Ovary (tissue), 9 donors: ENCODE results near the gene PDK4. TPM values are rescaled to one million over a fixed set of nuclear protein-coding genes. Genes with fewer than 3 reads are reported as not detected.
"Not testable (repeated sequence)": the region's sequence is repeated elsewhere in the genome, so short reads cannot be mapped to it uniquely, and the experiment has no call there.

Experiments used
- DNase-seq, 5 donors: peaks; one replicate each; pipeline ENCODE4 v3.0.0-alpha.2; 2019 to 2020
- H3K27ac ChIP-seq, 2 donors: fragments of 200-600 bp; one replicate each; pipeline versions ENCODE4 v1.5.1 to v1.8.0; 2019 to 2022
- H3K27me3 ChIP-seq: fragments of 200-600 bp; one replicate; pipeline ENCODE4 v1.8.0; 2022
- H3K36me3 ChIP-seq: fragments of 200-600 bp; sonication (generic); one replicate; pipeline ENCODE4 v1.5.1; 2019
- H3K4me1 ChIP-seq: one replicate; pipeline ENCODE4 v1.8.1; 2013; ENCODE audit warnings: mild to moderate bottlenecking, moderate library complexity; ENCODE audit not compliant: insufficient read depth
- H3K4me3 ChIP-seq: fragments of 200-600 bp; sonication (generic); one replicate; pipeline ENCODE4 v1.5.1; 2017
- H3K9me3 ChIP-seq, 2 donors: fragments of 200-600 bp in 1 of 2; sonication (generic) in 1 of 2; one replicate each; pipeline versions ENCODE4 v1.5.1 to v1.8.1; 2013 to 2019; ENCODE audit warnings: mild to moderate bottlenecking in 1 of 2, moderate library complexity in 1 of 2
- CTCF ChIP-seq, 3 donors: fragments of 450-650 bp in 2 of 3; fragments of 200-600 bp in 1 of 3; IDR thresholded peaks; one replicate each; pipeline versions ENCODE4 v1.5.1 to v1.8.0; 2016 to 2022; ENCODE audit warnings: antibody characterized with exemption in 3 of 3, mild to moderate bottlenecking in 1 of 3
- EP300 ChIP-seq: sonication (generic); formaldehyde crosslinking; IDR thresholded peaks from one replicate; pipeline ENCODE4 v1.6.1; 2017; ENCODE audit warnings: antibody characterized with exemption
- POLR2A ChIP-seq: fragments of 450-650 bp; IDR thresholded peaks from one replicate; pipeline ENCODE4 v1.6.1; 2017; ENCODE audit warnings: antibody characterized with exemption, mild to moderate bottlenecking, moderate library complexity
- WGBS, 3 donors: extraction: QIAGEN DNeasy Blood & Tissue Kit in 1 of 3; methylation state at CpG; one replicate each; pipeline versions ENCODE4 v1.1.5 to v1.1.7; 2013 to 2017; 5-methylcytosine and 5-hydroxymethylcytosine counted together
- intact Hi-C, 4 donors: fragments of 100-400 bp; cut with DNase I; formaldehyde crosslinking; loops; one replicate each; pipeline versions ENCODE4 v1.11.0 to v1.15.1; 2022 to 2023
- polyA plus RNA-seq, 2 donors: library from polyadenylated mRNA; stranded (reverse); fragments of 200-250 nt in 1 of 2; fragments of 350-450 nt in 1 of 2; fragmentation: Illumina TruSeq in 1 of 2; extraction: RNeasy Lipid Tissue Mini Kit (QIAGEN cat#74804) in 1 of 2; gene quantifications; one replicate each; pipeline ENCODE4 v1.2.3, GENCODE V29; 2013 to 2014
- total RNA-seq, 7 donors: library from RNA; depleted of rRNA in 2 of 7; stranded (reverse); fragments of >200 nt in 2 of 7; fragmentation: NEBNext Ultra II Directional in 3 of 7; extraction: Animal tissue kit (Norgen Biotek cat#: 25700) in 3 of 7; gene quantifications; one replicate each; pipeline versions ENCODE4 v1.1.0 to v1.2.4, GENCODE V29; 2016 to 2023
- donor health status: DM: no; HTN: no; CAD: no; lungs with moderate emphysema.
- donor health status: DM: no; HTN: no; CAD: no.
- donor health status: Bipolar disorder and iron deficiency.
- donor health status: DM: yes; HTN: yes; CAD: no.
- donor health status: DM: no; HTN: no; CAD: no.
- donor health status: DM: yes; HTN: yes; CAD: no.

Gene PDK4
- total and polyA plus RNA-seq, 9 donors, result 45.9 to 718 (median 185) TPM

GRCh38 chr7:95560674-95561073 is 35.6 kb downstream of the PDK4 start:
- no peak for DNase-seq
- TF ChIP-seq EP300 (no peak), POLR2A (no peak), CTCF (IDR thresholded peaks at IDR 0.05) (no peak)
- H3K9me3 ChIP-seq, result no peaks in the 10 kb centered on the region
- 32 to 58% (median 44%) methylated on average over 2 of the region's 2 CpGs for WGBS, 3 donors
- H3K27me3 ChIP-seq, result no peaks in the 10 kb centered on the region
- no peak overlapping the region for H3K4me3 ChIP-seq
- H3K36me3 ChIP-seq, result no peaks in the 10 kb centered on the region
- peaks cover 4% of the 10 kb centered on the region for H3K4me1 ChIP-seq
- intact Hi-C loops, result no loop called here
- no peak overlapping the region for H3K27ac ChIP-seq

- TF ChIP-seq EP300, result no peak
- no peak for TF ChIP-seq POLR2A
- no peak for TF ChIP-seq CTCF (IDR thresholded peaks at IDR 0.05)
- no peak overlapping the region for H3K27ac ChIP-seq
- WGBS, 3 donors, result 56 to 61% (median 61%) methylated on average over 3 of the region's 3 CpGs
- H3K9me3 ChIP-seq, result no peaks in the 10 kb centered on the region
- no peak for DNase-seq
- no peaks in the 10 kb centered on the region for H3K36me3 ChIP-seq
- H3K4me3 ChIP-seq, result no peak overlapping the region
- H3K27me3 ChIP-seq, result no peaks in the 10 kb centered on the region
- intact Hi-C loops, result no loop called here
- peaks cover 6% of the 10 kb centered on the region for H3K4me1 ChIP-seq
These were observed 37.5 kb downstream of the PDK4 start for GRCh38 chr7:95558864-95559263.

GRCh38 chr7:95556777-95557176 is 39.5 kb downstream of the PDK4 start:
- Histone ChIP-seq H3K36me3 (no peaks in the 10 kb centered on the region), H3K4me1 (peaks cover 9% of the 10 kb centered on the region), H3K27me3 (no peaks in the 10 kb centered on the region), H3K27ac (no peak overlapping the region), H3K9me3 (no peaks in the 10 kb centered on the region), H3K4me3 (no peak overlapping the region)
- intact Hi-C loops, result no loop called here
- TF ChIP-seq EP300 (no peak), POLR2A (no peak), CTCF (IDR thresholded peaks at IDR 0.05) (no peak)
- DNase-seq, result no peak
- 89 to 91% (median 89%) methylated on average over 2 of the region's 2 CpGs for WGBS, 3 donors

GRCh38 chr7:95553939-95554338 is 42.4 kb downstream of the PDK4 start:
- Histone ChIP-seq H3K36me3 (no peaks in the 10 kb centered on the region), H3K27ac (no peak overlapping the region), H3K4me1 (peaks cover 16% of the 10 kb centered on the region), H3K9me3 (no peaks in the 10 kb centered on the region), H3K27me3 (no peaks in the 10 kb centered on the region), H3K4me3 (no peak overlapping the region)
- DNase-seq, result peak in 1 of 5 donors; percentile 27
- TF ChIP-seq EP300 (no peak), POLR2A (no peak), CTCF (IDR thresholded peaks at IDR 0.05) (no peak)
- 47 to 68% (median 51%) methylated on average over 2 of the region's 2 CpGs for WGBS, 3 donors
- intact Hi-C loops, result loop anchor here in 1 of 4 donors (5.0 kb wide), 1 partner anchor 43 kb away; the partner anchor contains the start of gene PDK4

GRCh38 chr7:95552010-95552926 is 44.0 kb downstream of the PDK4 start:
- not testable (repeated sequence) for H3K4me3 ChIP-seq, H3K9me3 ChIP-seq, H3K36me3 ChIP-seq, H3K27me3 ChIP-seq
- intact Hi-C loops, result loop anchor here in 1 of 4 donors (5.0 kb wide), 1 partner anchor 45 kb away; the partner anchor contains the start of gene PDK4
- WGBS, 3 donors, result 84 to 97% (median 96%) methylated on average over 31 to 45 of the region's 45 CpGs
- DNase-seq, result peak in 1 of 5 donors; percentile 23
- peak overlapping the region in 1 of 2 donors; percentile 5 for H3K27ac ChIP-seq
- H3K4me1 ChIP-seq, result peaks cover 16% of the 10 kb centered on the region
